HG03135 (cell line): ENCODE results near the gene OR4X2.
"Not testable (repeated sequence)": the region's sequence is repeated elsewhere in the genome, so short reads cannot be mapped to it uniquely, and the experiment has no call there.

Experiments used
- ATAC-seq: cut with Tn5 transposase; IDR thresholded peaks from one replicate; pipeline ENCODE4 v1.9.1; 2021; ENCODE audit warnings: mild to moderate bottlenecking, moderate library complexity; ENCODE audit not compliant: unreplicated experiment

OR4X2 gene

DNA sequence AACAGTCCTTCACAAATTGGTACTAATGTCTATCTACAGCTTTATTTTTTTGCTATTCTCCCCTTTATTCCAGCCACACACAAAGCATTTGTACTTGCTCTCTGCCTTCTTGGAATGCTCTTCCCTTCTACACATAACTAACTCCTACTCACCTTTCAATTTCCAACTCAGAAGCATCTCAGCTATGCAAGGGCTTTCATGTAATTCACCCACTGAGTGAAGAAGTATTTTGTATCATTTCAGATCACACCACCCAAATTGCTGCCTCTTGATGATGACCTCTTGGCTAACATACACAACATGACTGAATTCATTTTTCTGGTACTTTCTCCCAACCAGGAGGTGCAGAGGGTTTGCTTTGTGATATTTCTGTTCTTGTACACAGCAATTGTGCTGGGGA, at the start of gene OR4X2:
OR4X2 (plus strand) TSS at position 301 of the 400 bp plus-strand sequence; CDS start at position 301, 0 bp downstream.
- no peak for ATAC-seq

DNA sequence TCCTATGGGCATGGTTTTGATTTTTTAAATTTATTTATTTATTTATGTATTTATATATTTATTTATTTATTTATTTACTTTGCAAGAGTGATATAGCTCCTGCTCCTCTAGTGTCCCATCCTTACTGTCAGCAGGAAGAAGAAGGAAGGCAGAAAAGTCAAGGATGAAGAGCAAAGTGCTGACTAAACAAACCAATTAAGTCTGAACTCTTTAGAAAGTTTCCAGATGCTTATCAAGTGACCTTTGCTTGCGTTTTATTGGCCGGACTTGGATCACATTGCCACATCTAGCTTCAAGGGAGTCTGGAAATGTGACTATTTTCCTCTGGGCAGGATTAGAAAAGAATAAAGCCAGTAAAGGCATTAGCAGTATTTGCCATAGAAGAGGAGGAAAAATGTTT, 37.0 kb upstream of the OR4X2 start:
- ATAC-seq: no peak

DNA sequence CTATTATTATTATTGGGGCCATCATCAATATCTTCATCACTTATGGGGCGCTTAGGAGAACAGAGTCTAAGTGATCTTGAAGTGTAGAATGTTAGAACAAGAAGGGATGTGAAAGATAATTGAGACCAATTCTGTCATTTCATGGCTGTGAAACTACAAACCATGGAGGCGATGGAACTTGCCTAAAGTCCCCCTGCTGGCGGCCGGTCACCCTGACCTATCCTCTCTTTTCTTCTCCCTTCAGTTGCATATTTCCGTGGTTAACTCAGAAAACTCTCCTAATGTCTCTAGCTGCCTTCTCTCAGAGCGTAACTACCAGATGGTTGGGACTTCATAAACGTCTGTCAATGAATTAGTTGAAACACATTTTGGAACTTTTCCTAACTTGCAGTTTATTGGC, 34.9 kb upstream of the OR4X2 start:
- no peak for ATAC-seq

GRCh38 chr11:48216510-48216909, 28.4 kb upstream of the OR4X2 start, which contains the start of gene OR4B1:
Gene OR4B1, plus strand, starts transcription at chr11:48216810. Its CDS starts 0 bp downstream, at chr11:48216810.
- ATAC-seq: no peak

DNA sequence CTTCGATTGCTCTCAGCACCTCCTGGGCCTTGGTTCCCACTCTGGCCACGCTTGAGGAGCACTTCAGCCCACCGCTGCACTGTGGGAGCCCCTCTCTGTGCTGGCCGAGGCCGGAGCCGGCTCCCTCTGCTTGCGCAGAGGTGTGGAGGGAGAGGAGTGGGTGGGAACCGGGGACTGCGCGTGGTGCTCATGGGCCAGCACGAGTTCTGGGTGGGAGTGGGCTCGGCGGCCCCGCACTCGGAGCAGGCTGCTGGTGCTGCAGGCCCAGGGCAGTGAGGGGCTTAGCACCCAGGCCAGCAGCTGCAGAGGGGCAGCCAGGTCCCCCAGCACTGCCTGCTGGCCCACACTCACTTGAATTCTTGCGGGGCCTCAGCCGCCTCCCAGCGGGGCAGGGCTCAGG, 16.1 kb upstream of the OR4X2 start:
- no peak for ATAC-seq

GRCh38 chr11:48230057-48230456, 14.8 kb upstream of the OR4X2 start:
- ATAC-seq: not testable (repeated sequence)

DNA sequence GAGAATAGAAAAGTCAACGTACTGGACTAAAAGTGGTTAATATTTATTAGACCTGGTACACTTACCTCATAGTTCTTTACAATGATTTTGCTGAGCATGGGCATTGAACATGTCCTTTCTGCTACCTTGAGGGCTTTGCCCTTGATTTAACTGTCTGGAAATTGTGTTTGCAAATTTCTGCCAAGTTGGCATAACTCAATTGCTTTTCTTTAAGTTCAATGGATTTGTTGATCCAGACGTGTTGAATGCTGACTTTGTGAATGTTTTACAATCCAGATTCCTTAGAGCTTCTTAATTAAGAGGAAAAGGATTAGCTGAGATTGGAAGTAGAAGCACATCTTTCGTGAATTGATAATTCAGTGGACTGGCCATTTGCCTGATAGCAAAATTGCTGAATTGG, 7.2 kb upstream of the OR4X2 start:
- no peak for ATAC-seq

DNA sequence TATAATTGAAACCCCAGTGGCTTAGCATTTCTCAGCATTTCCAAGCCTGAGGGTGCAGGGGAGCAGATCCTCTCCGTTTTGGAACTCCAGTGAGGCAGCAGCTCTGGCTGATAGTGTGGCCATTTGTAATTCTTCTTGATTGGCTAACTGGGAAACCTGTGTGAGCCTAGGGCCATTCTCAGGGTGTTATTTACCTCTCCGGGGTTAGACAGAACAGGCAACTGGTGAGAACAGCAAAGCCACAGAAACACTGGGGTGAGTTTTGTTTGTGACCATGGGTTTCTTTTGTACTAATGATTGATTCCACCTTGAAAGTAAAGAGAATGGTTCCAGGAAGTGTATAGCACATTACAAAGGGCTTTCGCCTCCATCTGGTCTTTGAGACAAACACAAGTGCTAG, 2.4 kb upstream of the OR4X2 start:
- ATAC-seq: no peak

GRCh38 chr11:48248902-48249301, 4.0 kb downstream of the OR4X2 start:
- no peak for ATAC-seq

DNA sequence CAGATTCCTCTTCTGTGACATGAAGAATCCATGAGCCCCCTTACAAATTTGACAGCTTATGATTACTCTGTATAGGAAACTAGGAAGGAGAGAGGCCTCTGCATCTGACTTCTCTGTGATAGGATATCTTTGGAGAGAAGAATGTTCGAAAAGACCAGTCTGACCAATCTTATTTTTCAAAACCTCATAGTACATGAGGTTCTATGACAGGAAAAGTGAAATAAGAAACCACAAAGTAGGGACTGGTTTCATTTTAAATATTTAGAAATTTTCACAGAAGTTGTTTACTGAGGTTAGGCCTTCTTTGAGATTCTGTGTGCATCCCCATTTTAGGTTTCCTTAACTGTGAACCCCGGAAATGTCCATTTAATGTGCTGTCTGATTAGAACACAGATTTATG, 16.7 kb downstream of the OR4X2 start:
- ATAC-seq: no peak

- no peak for ATAC-seq
These were observed 18.6 kb downstream of the OR4X2 start, which contains the start of gene OR4X1 for GRCh38 chr11:48263423-48263911. Gene OR4X1, plus strand, starts transcription at chr11:48263861. Its CDS starts 0 bp downstream, at chr11:48263861.

GRCh38 chr11:48270621-48271020, 25.7 kb downstream of the OR4X2 start:
- ATAC-seq: no peak

DNA sequence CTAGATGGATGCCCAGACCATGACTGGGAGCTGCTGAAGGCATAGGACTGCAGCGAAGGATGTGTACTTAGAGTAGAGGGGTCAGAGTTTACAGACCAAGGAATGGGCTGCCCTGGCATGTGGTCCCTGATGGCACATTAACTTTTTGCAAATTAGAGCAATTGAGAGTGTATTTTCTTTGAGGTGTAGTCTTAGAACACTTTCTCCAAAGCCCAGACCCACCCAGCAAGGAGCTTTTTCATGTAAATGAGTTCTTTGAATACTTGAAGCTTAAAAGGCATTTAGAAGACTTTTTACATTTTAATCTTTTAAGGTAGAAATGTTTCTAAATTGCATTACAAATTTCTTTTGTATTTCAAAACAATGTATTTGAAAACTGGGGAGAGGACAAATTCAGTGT, 27.7 kb downstream of the OR4X2 start:
- ATAC-seq: no peak
